HPDE6-E6E7 (cell line): ENCODE data around the gene CIZ1.

Source experiments
- DNase-seq: peaks from one replicate; pipeline ENCODE4 v3.0.0; 2011; ENCODE audit warnings: missing footprints; ENCODE audit errors: extremely low spot score

Gene CIZ1

DNA sequence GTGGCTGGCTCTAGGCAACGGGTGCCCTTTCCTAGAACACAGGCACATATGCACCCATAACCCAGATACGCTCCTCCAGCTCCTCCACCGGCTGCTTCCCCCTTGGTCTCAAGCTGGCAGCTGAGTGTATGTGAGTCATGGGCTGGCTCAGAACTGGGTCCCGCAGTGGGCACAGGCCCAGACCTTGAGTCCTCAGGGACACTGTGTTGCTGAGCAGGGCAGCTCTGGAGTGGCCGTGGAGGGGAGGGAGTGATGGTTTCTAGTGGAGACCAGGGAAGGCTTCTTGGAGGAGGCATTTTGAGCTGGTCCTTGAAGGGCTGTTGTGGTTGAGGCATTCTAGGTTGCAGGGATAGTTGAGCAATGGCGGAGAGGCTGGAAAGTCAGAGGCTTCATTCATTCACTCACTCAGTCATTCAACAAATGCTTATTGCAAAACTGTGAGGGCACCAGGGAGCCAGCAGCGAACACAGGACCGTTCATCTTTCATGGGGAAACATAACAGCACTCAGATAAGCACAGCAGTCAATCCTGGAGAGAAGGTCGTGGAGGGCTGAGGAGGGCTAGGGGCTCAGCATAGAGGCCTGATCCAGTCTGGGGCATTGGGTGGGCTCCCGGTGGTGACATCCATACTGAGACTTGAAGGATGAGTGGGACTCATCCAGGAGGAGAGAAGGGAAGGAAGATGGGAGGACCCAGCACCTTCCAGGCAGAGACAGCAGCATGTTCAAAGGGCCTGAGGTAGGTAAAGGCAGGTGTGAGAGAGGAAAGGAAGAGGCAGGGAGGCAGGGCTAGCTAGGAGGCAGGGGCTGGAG lies 29.0 kb downstream of the CIZ1 start:
- DNase-seq, result no peak

GRCh38 chr9:128161215-128161902 lies 30.0 kb downstream of the CIZ1 start:
- DNase-seq, result no peak

DNA sequence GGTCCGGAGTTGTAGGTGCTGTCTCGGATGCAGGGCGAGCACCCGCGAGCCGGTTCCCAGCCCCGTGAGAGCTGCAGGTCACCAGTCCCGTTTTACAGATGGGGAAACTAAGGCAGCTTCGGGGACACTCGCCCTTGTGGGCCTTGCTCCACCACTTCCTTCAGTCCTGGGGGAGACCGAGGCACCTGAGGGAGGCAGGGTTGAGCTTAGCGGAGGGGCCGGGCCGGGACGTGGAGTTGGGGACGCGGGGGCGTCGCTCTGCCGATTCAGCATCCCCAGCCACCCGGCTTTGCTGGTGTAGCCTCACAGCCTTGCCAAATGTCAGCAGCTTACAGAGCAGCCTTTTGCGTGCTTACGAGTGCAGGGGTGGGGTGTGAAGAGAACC lies 30.8 kb downstream of the CIZ1 start:
- no peak for DNase-seq

DNA sequence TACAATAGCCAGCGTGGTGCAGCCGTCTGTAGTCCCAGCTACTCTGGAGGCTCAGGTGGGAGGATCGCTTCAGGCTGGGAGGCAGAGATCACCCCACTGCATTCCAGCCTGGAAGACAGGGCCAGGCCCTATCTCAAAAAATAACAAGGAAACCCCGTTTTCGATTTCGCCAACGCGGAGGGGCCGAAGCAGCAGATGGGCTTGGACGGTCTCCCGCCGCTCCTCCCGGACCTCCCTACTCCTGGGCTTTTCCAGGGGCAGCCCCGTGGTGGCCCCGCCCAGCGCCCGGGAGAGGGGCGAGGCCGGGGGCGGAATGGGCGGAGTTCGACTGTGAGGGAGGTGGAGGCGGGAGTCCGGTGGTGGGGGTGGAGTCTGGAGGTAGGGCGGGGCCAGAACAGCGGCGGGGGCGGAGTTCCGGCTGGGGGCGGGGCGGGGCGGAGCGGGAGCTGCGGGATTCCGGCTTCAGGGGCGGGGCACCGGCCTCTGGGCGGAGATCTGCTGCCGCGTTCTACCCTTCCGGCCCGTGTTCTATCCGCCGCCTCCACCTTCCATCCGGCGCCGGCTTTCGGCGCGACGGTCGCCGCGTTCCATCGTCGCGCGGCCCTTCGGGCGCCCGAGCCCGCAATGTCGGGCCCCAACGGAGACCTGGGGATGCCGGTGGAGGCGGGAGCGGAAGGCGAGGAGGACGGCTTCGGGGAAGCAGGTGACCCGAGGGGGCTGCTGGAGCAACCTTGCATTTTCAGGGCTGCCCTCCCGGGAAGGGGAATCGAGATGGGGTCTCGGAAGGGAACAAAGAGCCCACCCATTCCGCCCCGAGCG lies 31.4 kb downstream of the CIZ1 start, which contains the start of gene BBLN:
Gene BBLN (plus strand): TSS at position 482 of the 819 bp plus-strand sequence. CDS start 143 bp downstream, at position 625.
- DNase-seq, result peak; percentile 93

DNA sequence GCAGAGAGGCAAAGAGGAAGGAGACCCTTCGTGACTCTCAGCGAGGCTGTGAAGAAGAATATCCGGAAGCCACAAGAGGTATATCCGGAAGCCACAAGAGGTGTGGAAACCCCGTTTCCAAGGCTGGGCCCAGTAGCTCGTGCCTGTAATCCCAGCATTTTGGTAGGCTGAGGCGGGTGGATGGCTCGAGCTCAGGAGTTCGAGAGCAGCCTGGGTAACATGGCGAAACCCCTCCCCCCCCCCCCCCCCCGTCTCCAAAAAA lies 31.9 kb downstream of the CIZ1 start:
- DNase-seq, result no peak

- DNase-seq, result no peak
Measured at GRCh38 chr9:128155736-128156500, 35.5 kb downstream of the CIZ1 start.

GRCh38 chr9:128153947-128154695 lies 37.3 kb downstream of the CIZ1 start:
- DNase-seq, result no peak

DNA sequence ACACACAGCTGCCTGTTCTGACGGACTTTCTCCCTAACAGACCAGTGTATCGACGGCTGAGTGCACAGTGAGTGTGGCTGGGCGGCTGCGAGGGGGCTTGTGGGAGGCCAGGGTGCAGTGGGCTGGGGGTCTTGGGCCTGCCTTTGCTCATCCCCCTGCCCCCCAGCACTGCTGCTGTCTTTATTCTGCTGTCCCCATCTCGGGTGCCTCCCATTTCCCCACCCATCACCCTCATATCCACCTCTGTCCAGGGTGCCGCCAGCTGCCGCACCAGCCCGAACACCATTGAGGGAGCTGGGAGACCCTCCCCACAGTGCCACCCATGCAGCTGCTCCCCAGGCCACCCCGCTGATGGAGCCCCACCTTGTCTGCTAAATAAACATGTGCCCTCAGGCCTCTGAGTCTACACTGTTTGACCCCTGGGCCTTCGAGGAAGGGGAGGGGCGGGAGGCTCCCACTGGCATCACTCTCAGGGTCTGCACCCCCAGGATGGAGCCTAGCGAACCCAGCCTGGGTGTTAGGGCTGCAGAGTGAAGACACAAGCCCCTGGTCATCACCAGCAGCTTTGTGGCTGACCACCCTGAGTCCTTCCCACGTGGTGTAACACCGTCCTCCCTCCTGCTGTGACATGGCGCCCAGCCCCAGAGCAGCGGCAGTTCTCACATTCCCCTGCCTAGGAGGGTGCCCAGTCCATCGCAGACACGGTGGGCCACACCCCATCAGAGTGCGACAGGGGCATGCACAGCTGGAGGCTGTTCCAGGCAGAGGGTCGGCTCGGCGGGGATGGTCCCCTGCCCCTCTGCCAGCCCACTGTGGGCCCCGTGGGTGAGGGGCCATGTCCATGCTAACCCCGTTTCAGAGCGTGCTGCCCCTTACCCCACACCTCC lies 38.1 kb downstream of the CIZ1 start:
- DNase-seq, result no peak

DNA sequence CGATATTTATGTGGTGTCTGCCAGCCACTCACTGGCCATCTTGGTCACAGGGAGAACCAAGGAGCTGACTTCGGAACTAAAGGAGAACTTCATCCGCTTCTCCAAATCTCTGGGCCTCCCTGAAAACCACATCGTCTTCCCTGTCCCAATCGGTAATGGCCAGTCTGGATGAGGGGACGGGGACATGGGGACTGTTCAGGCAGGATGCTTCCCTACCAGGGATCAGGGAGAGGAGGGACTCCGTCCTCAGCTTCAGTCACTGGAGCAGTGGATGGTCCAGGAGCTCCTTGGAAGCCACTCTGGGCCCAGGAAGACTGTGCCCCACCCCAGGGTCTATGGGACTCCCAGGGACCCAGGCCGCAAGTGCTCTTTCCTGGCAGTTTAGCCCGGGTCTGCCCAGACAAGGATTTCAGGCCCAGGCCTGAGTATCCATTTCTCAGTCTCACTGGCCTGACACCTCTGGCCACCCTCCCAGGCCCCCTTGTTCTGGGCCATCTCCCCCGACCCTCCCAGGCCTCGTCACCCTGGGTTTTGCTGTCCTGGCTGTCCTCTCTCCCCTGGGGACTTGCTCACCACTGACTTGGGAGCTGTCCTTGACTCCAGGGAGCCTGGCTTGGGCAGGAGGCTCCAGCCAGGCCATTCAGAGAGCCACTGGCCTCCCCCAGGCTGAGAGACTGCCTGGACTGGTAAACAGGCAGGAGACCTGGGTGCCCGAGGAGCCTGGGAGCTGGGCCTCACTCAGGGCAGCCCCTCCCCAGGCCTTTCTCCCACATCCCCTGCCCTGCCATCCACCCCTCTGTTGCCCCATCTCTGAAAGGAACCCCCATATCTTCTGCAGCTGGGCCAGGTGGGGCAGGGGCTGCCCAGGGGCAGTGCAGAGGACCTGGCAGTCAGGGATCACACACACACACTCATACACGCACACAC lies 39.0 kb downstream of the CIZ1 start:
- no peak for DNase-seq

DNA sequence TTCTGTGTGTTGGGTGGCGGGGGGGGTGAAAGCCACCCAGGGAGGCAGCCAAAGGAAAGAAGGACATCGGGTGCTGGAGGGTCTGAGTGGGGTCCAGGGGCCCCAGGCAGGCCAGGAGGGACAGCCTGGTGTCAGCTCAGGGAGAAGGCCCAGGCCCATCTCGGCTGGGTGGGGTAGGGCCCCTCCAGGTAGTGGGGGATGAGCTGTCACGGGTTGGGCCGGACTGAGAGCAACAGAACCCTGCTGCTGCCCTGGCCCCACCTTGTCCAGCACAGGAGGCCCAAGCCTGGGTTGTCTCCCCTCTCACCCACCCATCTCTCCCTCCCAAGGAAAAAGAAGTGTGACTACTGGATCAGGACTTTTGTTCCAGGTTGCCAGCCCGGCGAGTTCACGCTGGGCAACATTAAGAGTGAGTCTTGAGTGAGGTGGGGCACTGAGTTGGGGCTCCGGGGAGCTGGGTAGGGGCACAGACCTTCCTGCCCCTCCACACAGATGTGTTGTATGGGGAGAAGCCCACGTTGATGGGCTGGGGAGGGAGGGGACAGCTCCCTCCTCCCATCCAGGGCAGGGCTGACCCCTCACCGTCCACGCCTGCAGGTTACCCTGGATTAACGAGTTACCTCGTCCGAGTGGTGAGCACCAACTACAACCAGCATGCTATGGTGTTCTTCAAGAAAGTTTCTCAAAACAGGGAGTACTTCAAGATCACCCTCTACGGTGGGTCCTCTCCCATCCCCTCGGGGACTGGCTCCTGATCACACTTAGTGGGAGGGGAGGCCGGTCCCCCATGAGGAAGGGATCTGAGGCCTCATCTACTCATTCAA lies 39.9 kb downstream of the CIZ1 start:
- no peak for DNase-seq

- DNase-seq, result no peak
Measured at GRCh38 chr9:128150594-128151308, 40.6 kb downstream of the CIZ1 start.

GRCh38 chr9:128149951-128150593 lies 41.3 kb downstream of the CIZ1 start:
- no peak for DNase-seq

- DNase-seq, result peak; percentile 73
Measured at GRCh38 chr9:128149001-128149701, 42.2 kb downstream of the CIZ1 start, which contains the start of gene LCN2. Gene LCN2, plus strand, starts transcription at chr9:128149453. Its CDS starts 73 bp downstream, at chr9:128149526.

DNA sequence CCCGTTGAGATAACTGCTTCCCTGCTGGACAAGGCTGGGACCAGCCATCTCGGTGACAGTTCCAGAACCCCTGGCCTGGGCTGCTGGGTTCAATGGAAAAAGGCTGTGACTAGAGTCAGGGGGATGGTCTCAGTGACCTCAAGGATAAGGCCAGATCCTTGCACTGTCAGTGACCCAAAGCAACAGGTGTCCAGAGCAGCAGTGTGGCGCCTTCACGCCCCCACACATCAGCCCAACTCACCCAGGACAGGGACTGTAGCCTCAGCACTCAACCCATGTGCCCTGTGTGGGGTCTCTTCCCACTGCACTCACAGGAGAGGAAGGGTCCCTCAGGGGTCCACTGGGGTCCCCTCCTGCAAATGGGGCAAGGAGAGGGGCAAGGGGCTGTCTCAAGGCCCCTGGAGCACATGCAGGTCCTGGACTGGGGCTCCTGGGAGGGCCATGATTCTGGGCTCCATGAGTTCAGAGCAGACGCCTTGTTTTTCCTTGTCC lies 42.8 kb downstream of the CIZ1 start:
- no peak for DNase-seq

DNA sequence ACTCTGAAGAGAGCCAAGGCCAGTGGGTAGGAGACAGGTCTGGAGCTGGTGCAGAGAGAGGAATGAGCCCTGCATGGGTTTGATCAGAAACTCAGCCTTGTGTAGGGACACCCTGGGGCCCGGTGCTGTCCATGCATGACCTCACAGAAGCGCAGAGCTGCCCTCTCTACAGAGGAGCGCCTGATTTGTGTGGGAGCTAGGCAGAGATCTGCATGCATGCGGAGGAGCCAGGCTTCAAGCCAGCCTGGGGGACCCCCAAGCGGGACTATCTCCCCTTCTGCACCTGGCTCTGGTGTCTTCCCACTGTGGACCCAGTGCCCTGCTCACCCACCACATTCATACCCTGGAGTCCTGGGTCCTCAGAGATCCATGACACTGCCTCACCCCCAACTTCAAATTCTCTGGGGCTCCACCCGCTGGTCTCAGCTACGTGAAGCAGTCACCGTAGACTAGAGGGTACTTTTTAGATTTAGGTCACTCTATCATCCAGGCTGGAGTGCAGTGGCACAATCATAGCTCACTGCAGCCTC lies 44.7 kb downstream of the CIZ1 start:
- no peak for DNase-seq

GRCh38 chr9:128145951-128146351 lies 45.4 kb downstream of the CIZ1 start:
- no peak for DNase-seq
